ENCODE results near the gene GPRIN2.

DNA sequence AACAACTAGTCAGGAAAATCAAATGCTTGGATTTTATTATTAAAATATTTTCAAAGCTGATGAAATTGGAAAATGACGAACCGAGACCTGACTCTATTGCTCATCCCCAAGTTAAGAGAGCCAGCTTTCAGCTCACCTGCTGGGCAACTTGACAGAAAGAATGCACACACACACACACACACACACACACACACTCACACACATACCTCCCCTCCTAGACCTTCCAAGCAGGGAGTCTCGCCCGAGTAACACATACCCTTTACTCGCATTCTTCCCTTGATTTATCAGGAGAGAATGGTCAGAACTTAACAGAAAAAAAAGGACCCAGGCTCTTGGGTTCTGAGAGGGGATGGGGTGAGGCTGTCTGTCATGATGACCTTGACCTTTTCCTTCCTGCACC, 19.1 kb downstream of the GPRIN2 start:
- no peak for TF ChIP-seq CTCF (IDR thresholded peaks at IDR 0.05)
- TF ChIP-seq POLR2A (IDR thresholded peaks at IDR 0.05): no peak

Measured in testis (tissue), 2 donors.